Neural cell (in vitro differentiated cells): ENCODE data around the gene SLC12A7. TPM values are rescaled to one million over a fixed set of nuclear protein-coding genes. Genes with fewer than 3 reads are reported as not detected.

Experiments used
- H2AFZ ChIP-seq: fragments of 200-600, 300-800 bp; sonication (generic), shearing (Covaris generic); 2 replicates; pipeline ENCODE4 v1.6.0; 2014; ENCODE audit warnings: low read depth, mild to moderate bottlenecking, antibody characterized with exemption, low read length, moderate library complexity
- H3F3A ChIP-seq: fragments of 200-600 bp; shearing (Covaris generic); 2 replicates; pipeline ENCODE4 v1.6.1; 2016; ENCODE audit warnings: mild to moderate bottlenecking, moderate library complexity, mixed read lengths, antibody characterized with exemption, low read length; ENCODE audit not compliant: insufficient read depth, poor library complexity, severe bottlenecking
- H3K27ac ChIP-seq: fragments of 200-600, 300-800 bp; sonication (generic), shearing (Covaris generic); 2 replicates; pipeline ENCODE4 v1.5.1; 2014; ENCODE audit warnings: mild to moderate bottlenecking, low read length, moderate library complexity
- H3K27me3 ChIP-seq: fragments of 300-800, 200-600 bp; sonication (generic), shearing (Covaris generic); 2 replicates; pipeline ENCODE4 v1.6.0; 2014; ENCODE audit warnings: mild to moderate bottlenecking, low read depth, low read length, moderate library complexity; ENCODE audit not compliant: insufficient read depth
- H3K36me3 ChIP-seq: fragments of 300-800, 200-600 bp; sonication (generic), shearing (Covaris generic); 2 replicates; pipeline ENCODE4 v1.5.1; 2014; ENCODE audit warnings: mild to moderate bottlenecking, antibody characterized with exemption, low read length, moderate library complexity; ENCODE audit not compliant: insufficient read depth
- H3K4me2 ChIP-seq: fragments of 300-800, 200-600 bp; sonication (generic), shearing (Covaris generic); 2 replicates; pipeline ENCODE4 v1.6.0; 2014; ENCODE audit warnings: mild to moderate bottlenecking, low read length
- H3K4me3 ChIP-seq: fragments of 300-800, 200-600 bp; sonication (generic), shearing (Covaris generic); 2 replicates; pipeline ENCODE4 v1.5.1; 2014; ENCODE audit warnings: mild to moderate bottlenecking, low read length, moderate library complexity
- H3K79me2 ChIP-seq: fragments of 200-600 bp; shearing (Covaris generic); replicated peaks from 2 replicates; pipeline ENCODE4 v1.6.0; 2014; ENCODE audit warnings: mild to moderate bottlenecking, low read length, moderate library complexity; ENCODE audit not compliant: insufficient read depth
- H3K9ac ChIP-seq: fragments of 300-800, 200-600 bp; sonication (generic), shearing (Covaris generic); 2 replicates; pipeline ENCODE4 v1.6.1; 2016; ENCODE audit warnings: mild to moderate bottlenecking, low read length, mixed read lengths
- H3K9me2 ChIP-seq: fragments of 200-600 bp; shearing (Covaris generic); 2 replicates; pipeline ENCODE4 v1.6.1; 2016; ENCODE audit warnings: mild to moderate bottlenecking, low read length, mixed read lengths; ENCODE audit not compliant: insufficient read depth
- H3K9me3 ChIP-seq: fragments of 200-600, 300-800 bp; sonication (generic), shearing (Covaris generic); 2 replicates; pipeline ENCODE4 v1.6.1; 2016; ENCODE audit warnings: mild to moderate bottlenecking, mixed run types, low read length, moderate library complexity, mixed read lengths
- H4K20me1 ChIP-seq: fragments of 200-600 bp; shearing (Covaris generic); 2 replicates; pipeline ENCODE4 v1.6.1; 2016; ENCODE audit warnings: mild to moderate bottlenecking, mixed run types; ENCODE audit not compliant: insufficient read depth
- EP300 ChIP-seq: fragments of 450-650 bp; conservative IDR thresholded peaks from 2 replicates; pipeline ENCODE4 v1.6.1; 2014; ENCODE audit warnings: antibody characterized with exemption, mild to moderate bottlenecking, moderate library complexity; ENCODE audit not compliant: poor library complexity, severe bottlenecking
- EZH2 ChIP-seq: fragments of 200-600, 300-800 bp; shearing (Covaris generic), sonication (generic); IDR thresholded peaks from 2 replicates; pipeline ENCODE4 v1.6.1; 2014; ENCODE audit warnings: antibody characterized with exemption, low read length, borderline replicate concordance, mild to moderate bottlenecking; ENCODE audit not compliant: insufficient read depth, poor library complexity, severe bottlenecking
- MXI1 ChIP-seq: fragments of 450-650 bp; conservative IDR thresholded peaks from 2 replicates; pipeline ENCODE4 v1.6.1; 2014; ENCODE audit warnings: antibody characterized with exemption, mild to moderate bottlenecking; ENCODE audit not compliant: poor library complexity, severe bottlenecking
- RAD21 ChIP-seq: fragments of 450-650 bp; conservative IDR thresholded peaks from 2 replicates; pipeline ENCODE4 v1.6.1; 2014; ENCODE audit warnings: antibody characterized with exemption, mild to moderate bottlenecking, moderate library complexity
- TAF1 ChIP-seq: IDR thresholded peaks from 2 replicates; pipeline ENCODE4 v1.6.1; 2012; ENCODE audit warnings: low read depth
- polyA plus RNA-seq: library from polyadenylated mRNA; depleted of rRNA; stranded (reverse); fragments of >200 nt; gene quantifications from 2 replicates; pipeline ENCODE4 v1.2.3, GENCODE V29; 2014
- TF ChIP-seq, protein P1 (sequence below): IDR thresholded peaks from 2 replicates; pipeline ENCODE4 v1.6.1; 2012; ENCODE audit warnings: borderline replicate concordance
- TF ChIP-seq, protein P2 (sequence below): fragments of 450-650 bp; IDR thresholded peaks from 2 replicates; pipeline ENCODE4 v1.5.1; 2014; ENCODE audit warnings: antibody characterized with exemption, mild to moderate bottlenecking, moderate library complexity; ENCODE audit not compliant: poor library complexity, severe bottlenecking

The SLC12A7 gene
- polyA plus RNA-seq, 1 donor from 2014 or later: 4.5 TPM

DNA sequence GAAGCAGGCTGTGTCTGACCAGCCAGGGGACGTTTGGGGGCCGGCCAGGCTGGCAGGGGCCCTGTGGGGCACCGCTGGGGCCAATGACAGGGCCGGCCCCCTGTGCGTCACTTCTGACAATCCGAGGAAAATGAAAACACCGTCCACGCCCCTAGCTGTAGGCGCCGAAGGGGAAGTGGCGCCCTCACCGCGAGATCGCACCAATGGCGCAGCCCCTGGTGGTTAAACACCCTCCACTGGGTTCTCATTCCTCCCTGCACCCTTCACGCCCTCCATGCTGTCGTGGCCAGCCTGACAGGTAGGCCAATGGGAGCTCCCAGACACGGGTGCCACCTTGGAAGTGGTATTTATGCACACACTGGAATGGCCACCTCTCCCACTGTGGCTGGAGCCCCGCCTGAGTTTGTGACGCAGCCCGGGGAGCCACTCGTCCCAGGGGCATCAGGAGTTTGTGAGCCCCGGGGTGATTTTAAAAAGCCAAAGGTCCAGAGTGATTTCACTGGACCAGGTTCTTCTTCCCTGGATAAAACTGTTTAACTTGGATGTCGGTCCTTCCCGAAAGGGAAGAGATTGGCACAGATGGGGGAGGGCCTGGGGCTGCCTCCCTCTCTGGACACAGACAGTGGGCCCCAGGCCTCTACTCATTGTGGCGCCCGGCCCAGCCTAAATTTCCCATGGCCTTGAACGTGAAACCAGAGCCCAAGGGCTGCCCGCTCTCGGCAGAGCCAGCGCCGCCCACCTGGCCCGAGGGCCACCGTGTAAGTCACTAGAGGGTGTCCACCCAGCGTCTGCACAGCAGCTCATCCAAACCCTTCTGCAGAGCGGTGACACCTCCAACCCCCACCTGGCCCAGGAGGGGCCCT is 53.5 kb downstream of the SLC12A7 start (continued):
- TF ChIP-seq, protein P1, sequence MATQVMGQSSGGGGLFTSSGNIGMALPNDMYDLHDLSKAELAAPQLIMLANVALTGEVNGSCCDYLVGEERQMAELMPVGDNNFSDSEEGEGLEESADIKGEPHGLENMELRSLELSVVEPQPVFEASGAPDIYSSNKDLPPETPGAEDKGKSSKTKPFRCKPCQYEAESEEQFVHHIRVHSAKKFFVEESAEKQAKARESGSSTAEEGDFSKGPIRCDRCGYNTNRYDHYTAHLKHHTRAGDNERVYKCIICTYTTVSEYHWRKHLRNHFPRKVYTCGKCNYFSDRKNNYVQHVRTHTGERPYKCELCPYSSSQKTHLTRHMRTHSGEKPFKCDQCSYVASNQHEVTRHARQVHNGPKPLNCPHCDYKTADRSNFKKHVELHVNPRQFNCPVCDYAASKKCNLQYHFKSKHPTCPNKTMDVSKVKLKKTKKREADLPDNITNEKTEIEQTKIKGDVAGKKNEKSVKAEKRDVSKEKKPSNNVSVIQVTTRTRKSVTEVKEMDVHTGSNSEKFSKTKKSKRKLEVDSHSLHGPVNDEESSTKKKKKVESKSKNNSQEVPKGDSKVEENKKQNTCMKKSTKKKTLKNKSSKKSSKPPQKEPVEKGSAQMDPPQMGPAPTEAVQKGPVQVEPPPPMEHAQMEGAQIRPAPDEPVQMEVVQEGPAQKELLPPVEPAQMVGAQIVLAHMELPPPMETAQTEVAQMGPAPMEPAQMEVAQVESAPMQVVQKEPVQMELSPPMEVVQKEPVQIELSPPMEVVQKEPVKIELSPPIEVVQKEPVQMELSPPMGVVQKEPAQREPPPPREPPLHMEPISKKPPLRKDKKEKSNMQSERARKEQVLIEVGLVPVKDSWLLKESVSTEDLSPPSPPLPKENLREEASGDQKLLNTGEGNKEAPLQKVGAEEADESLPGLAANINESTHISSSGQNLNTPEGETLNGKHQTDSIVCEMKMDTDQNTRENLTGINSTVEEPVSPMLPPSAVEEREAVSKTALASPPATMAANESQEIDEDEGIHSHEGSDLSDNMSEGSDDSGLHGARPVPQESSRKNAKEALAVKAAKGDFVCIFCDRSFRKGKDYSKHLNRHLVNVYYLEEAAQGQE: no peak

DNA sequence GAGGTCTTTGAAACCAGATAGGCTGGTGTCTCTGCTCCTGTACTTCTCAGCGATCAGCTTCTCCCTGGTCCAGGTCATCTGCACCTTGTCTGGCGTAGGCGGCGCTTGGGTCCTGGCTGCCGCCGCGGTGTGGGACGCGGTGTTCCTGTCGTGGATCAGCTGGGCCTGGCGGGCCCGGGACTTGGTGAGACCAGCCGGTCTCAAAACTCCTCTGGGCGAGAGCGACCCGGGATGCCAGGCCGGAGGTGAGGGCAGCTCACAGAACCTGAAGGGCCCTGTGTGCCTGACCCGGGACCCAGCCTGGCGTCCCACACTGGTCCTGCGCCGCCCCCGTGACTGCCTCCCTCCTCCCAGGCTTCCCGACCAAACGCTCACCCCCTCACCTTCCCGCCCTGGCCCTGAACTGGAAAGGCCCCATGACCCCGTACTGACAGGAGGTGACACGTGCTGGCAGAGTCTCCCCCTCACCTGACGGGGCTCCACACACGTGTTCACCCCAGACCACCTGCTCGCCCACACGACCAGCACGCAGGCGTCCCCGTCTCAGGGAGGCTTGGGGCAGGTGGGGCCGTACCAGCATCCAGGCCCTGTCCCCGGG is 54.3 kb downstream of the SLC12A7 start:
- Histone ChIP-seq H3K27ac (no peak overlapping the region), H4K20me1 (no peaks in the 10 kb centered on the region), H3K79me2 (no peaks in the 10 kb centered on the region), H3K9ac (no peak overlapping the region), H3K9me3 (no peaks in the 10 kb centered on the region), H3K36me3 (no peaks in the 10 kb centered on the region), H3K9me2 (no peaks in the 10 kb centered on the region), H3K27me3 (no peaks in the 10 kb centered on the region), H3K4me3 (no peak overlapping the region), H2AFZ (no peak overlapping the region), H3F3A (no peaks in the 10 kb centered on the region), H3K4me2 (no peak overlapping the region)
- TF ChIP-seq TAF1: no peak
- TF ChIP-seq RAD21: no peak
- TF ChIP-seq EP300: no peak
- no peak for TF ChIP-seq MXI1
- TF ChIP-seq, protein P2, sequence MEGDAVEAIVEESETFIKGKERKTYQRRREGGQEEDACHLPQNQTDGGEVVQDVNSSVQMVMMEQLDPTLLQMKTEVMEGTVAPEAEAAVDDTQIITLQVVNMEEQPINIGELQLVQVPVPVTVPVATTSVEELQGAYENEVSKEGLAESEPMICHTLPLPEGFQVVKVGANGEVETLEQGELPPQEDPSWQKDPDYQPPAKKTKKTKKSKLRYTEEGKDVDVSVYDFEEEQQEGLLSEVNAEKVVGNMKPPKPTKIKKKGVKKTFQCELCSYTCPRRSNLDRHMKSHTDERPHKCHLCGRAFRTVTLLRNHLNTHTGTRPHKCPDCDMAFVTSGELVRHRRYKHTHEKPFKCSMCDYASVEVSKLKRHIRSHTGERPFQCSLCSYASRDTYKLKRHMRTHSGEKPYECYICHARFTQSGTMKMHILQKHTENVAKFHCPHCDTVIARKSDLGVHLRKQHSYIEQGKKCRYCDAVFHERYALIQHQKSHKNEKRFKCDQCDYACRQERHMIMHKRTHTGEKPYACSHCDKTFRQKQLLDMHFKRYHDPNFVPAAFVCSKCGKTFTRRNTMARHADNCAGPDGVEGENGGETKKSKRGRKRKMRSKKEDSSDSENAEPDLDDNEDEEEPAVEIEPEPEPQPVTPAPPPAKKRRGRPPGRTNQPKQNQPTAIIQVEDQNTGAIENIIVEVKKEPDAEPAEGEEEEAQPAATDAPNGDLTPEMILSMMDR: no peak
- no peak for TF ChIP-seq EZH2
- TF ChIP-seq, protein P1: no peak
